OCI-LY3 (cell line): Measurements from ENCODE around the gene IL32.

Source experiments
- H2AFZ ChIP-seq: fragments of 200-600, 300-600 bp; shearing (Covaris generic); 2 replicates; pipeline ENCODE4 v1.6.0; 2014; ENCODE audit warnings: antibody characterized with exemption, low read depth, low read length
- H3K27ac ChIP-seq: fragments of 200-600, 300-600 bp; sonication (generic); 2 replicates; pipeline ENCODE4 v1.5.1; 2014; ENCODE audit warnings: mild to moderate bottlenecking, low read length, moderate library complexity, mixed read lengths
- H3K27me3 ChIP-seq: fragments of 200-600, 300-600 bp; sonication (generic); 2 replicates; pipeline ENCODE4 v1.6.1; 2014; ENCODE audit warnings: low read depth, low read length, mixed read lengths
- H3K36me3 ChIP-seq: fragments of 200-600, 300-600 bp; sonication (generic); replicated peaks from 2 replicates; pipeline ENCODE3; 2014; ENCODE audit warnings: low read depth, low read length, mixed read lengths
- H3K4me1 ChIP-seq: fragments of 300-600, 200-600 bp; sonication (generic); 2 replicates; pipeline ENCODE4 v1.6.1; 2014; ENCODE audit warnings: low read length, mixed read lengths
- H3K4me2 ChIP-seq: fragments of 200-600, 300-600 bp; sonication (generic); 2 replicates; pipeline ENCODE4 v1.6.1; 2014; ENCODE audit warnings: low read length, mixed read lengths
- H3K4me3 ChIP-seq: fragments of 300-600, 200-600 bp; sonication (generic); 2 replicates; pipeline ENCODE4 v1.5.1; 2014; ENCODE audit warnings: antibody characterized with exemption, mild to moderate bottlenecking, low read length, moderate library complexity
- H3K79me2 ChIP-seq: fragments of 300-600, 200-600 bp; shearing (Covaris generic); 2 replicates; pipeline ENCODE4 v1.6.1; 2014; ENCODE audit warnings: mild to moderate bottlenecking, low read length, mixed read lengths
- H3K9ac ChIP-seq: fragments of 300-600, 200-600 bp; shearing (Covaris generic); 2 replicates; pipeline ENCODE4 v1.6.0; 2014; ENCODE audit warnings: mild to moderate bottlenecking, low read length, moderate library complexity
- H3K9me3 ChIP-seq: fragments of 200-600, 300-600 bp; shearing (Covaris generic); 2 replicates; pipeline ENCODE4 v1.6.1; 2014; ENCODE audit warnings: low read length, mixed read lengths; ENCODE audit not compliant: insufficient read depth
- H4K20me1 ChIP-seq: fragments of 200-600, 300-600 bp; sonication (generic); 2 replicates; pipeline ENCODE4 v1.6.1; 2016; ENCODE audit warnings: low read length, mixed read lengths; ENCODE audit not compliant: insufficient read depth
- EZH2phosphoT487 ChIP-seq: fragments of 200-600 bp; shearing (Covaris generic); IDR thresholded peaks from 2 replicates; pipeline ENCODE4 v1.6.1; 2018; ENCODE audit warnings: antibody characterized with exemption, mixed run types, low read depth
- TF ChIP-seq, protein P1 (sequence below): fragments of 200-600, 300-600 bp; sonication (generic); IDR thresholded peaks from 2 replicates; pipeline ENCODE4 v1.5.1; 2014; ENCODE audit warnings: antibody characterized with exemption, low read length, low read depth

IL32 gene

GRCh38 chr16:3019594-3020246 lies 45.7 kb upstream of the IL32 start:
- no peak overlapping the region; the same call in 1 of the 2 replicates for H3K9ac ChIP-seq
- peak overlapping the region; percentile 90 for H3K4me3 ChIP-seq
- no peaks in the 10 kb centered on the region for H3K79me2 ChIP-seq
- H3K4me1 ChIP-seq: peaks cover 32% of the 10 kb centered on the region
- H4K20me1 ChIP-seq: no peaks in the 10 kb centered on the region
- H3K9me3 ChIP-seq: no peaks in the 10 kb centered on the region
- no peaks in the 10 kb centered on the region for H3K36me3 ChIP-seq
- H3K4me2 ChIP-seq: peak overlapping the region; percentile 96
- no peak for TF ChIP-seq EZH2phosphoT487
- TF ChIP-seq, protein P1, sequence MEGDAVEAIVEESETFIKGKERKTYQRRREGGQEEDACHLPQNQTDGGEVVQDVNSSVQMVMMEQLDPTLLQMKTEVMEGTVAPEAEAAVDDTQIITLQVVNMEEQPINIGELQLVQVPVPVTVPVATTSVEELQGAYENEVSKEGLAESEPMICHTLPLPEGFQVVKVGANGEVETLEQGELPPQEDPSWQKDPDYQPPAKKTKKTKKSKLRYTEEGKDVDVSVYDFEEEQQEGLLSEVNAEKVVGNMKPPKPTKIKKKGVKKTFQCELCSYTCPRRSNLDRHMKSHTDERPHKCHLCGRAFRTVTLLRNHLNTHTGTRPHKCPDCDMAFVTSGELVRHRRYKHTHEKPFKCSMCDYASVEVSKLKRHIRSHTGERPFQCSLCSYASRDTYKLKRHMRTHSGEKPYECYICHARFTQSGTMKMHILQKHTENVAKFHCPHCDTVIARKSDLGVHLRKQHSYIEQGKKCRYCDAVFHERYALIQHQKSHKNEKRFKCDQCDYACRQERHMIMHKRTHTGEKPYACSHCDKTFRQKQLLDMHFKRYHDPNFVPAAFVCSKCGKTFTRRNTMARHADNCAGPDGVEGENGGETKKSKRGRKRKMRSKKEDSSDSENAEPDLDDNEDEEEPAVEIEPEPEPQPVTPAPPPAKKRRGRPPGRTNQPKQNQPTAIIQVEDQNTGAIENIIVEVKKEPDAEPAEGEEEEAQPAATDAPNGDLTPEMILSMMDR: no peak
- H2AFZ ChIP-seq: peak overlapping the region; percentile 86; the same call in 1 of the 2 replicates
- H3K27me3 ChIP-seq: no peaks in the 10 kb centered on the region
- no peak overlapping the region for H3K27ac ChIP-seq

DNA sequence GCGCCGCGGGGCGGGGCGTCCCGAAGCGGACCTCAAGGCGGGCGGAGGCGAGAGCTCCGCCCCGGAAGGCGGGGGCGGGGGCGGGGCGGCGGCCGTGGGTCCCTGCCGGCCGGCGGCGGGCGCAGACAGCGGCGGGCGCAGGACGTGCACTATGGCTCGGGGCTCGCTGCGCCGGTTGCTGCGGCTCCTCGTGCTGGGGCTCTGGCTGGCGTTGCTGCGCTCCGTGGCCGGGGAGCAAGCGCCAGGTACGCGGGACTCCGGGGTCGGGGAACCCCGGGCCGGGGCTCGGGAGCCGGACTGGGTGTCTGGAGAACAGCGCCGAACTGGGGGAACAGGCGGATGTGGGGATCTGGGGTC lies 45.2 kb upstream of the IL32 start, which contains the start of gene TNFRSF12A:
TSS of gene TNFRSF12A (plus strand) at position 122 of the 357 bp plus-strand sequence. CDS start at position 152, 30 bp downstream.
- Histone ChIP-seq H3K9me3 (no peaks in the 10 kb centered on the region), H3K27me3 (no peaks in the 10 kb centered on the region), H3K4me3 (peak within 1 kb of the TSS; percentile 90), H4K20me1 (no peaks in the 10 kb centered on the region), H3K27ac (no peak within 1 kb of the TSS), H3K4me1 (peaks cover 32% of the 10 kb centered on the region), H2AFZ (peak within 1 kb of the TSS; percentile 86; the same call in 1 of the 2 replicates), H3K79me2 (no peaks in the 10 kb centered on the region), H3K36me3 (no peaks in the 10 kb centered on the region), H3K9ac (peak within 1 kb of the TSS; percentile 49), H3K4me2 (peak within 1 kb of the TSS; percentile 96)
- TF ChIP-seq, protein P1: no peak
- no peak for TF ChIP-seq EZH2phosphoT487

GRCh38 chr16:3020604-3021448 lies 44.6 kb upstream of the IL32 start:
- H3K9me3 ChIP-seq: no peaks in the 10 kb centered on the region
- H3K27me3 ChIP-seq: no peaks in the 10 kb centered on the region
- H3K79me2 ChIP-seq: no peaks in the 10 kb centered on the region
- H2AFZ ChIP-seq: 0 out of 2 replicates have a peak overlapping the region, but pooled peaks have one; percentile 39
- peak overlapping the region; percentile 49 for H3K9ac ChIP-seq
- TF ChIP-seq EZH2phosphoT487: no peak
- TF ChIP-seq, protein P1: no peak
- no peaks in the 10 kb centered on the region for H3K36me3 ChIP-seq
- peak overlapping the region; percentile 90 for H3K4me3 ChIP-seq
- no peaks in the 10 kb centered on the region for H4K20me1 ChIP-seq
- H3K4me2 ChIP-seq: peak overlapping the region; percentile 96
- H3K27ac ChIP-seq: no peak overlapping the region
- H3K4me1 ChIP-seq: peaks cover 32% of the 10 kb centered on the region
